GM19463 (cell line): Measurements from ENCODE around the gene PIGT.

ENCODE experiments used
- ATAC-seq: cut with Tn5 transposase; IDR thresholded peaks from one replicate; pipeline ENCODE4 v1.9.1; 2021; ENCODE audit warnings: mild to moderate bottlenecking, moderate library complexity; ENCODE audit not compliant: unreplicated experiment

PIGT gene

DNA sequence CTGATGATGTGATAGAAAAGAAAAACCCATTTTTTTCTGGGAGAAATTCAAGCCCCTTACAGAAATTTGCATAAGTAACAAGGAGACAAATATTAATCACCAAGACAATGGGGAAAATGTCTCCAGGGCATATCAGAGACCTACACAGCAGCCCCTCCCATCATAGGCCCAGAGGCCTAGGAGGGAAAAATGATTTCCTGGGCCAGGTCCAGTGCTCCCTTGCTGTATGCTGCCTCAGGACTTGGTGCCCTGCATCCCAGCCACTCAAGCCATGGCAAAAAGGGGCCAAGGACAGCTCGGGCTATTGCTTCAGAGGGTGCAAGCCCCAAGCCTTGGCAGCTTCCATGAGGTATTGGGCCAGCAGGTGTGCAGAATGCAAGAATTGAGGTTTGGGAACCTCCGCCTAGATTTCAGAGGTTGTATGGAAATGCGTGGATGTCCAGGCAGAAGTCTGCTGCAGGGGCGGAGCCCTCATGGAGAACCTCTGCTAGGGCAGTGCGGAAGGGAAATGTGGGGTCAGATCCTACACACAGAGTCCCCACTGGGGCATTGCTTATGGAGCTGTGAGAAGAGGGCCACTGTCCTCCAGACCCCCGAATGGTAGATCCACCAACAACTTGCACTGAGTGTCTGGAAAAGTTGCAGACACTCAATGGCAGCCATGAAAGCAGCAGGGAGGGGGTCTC is 15.5 kb upstream of the PIGT start:
- no peak for ATAC-seq

DNA sequence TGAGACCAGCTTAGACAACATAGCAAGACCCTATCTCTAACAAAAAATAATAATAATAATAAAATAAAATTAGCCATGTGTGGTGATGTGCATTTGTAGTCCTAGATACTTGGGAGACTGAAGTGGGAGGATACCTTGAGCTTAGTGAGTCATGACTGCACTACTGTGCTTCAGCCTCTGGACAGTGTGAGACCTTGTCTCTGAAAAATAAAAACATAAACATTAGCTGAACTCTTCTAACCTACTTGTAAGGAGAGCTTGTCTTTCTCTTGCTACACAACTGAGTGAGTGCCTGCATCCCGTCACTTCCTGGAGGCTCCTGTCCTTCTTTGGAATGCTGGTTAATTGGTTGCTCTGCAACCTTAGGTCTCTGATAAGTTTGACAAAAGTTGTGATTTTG is 13.0 kb upstream of the PIGT start:
- ATAC-seq = no peak

DNA sequence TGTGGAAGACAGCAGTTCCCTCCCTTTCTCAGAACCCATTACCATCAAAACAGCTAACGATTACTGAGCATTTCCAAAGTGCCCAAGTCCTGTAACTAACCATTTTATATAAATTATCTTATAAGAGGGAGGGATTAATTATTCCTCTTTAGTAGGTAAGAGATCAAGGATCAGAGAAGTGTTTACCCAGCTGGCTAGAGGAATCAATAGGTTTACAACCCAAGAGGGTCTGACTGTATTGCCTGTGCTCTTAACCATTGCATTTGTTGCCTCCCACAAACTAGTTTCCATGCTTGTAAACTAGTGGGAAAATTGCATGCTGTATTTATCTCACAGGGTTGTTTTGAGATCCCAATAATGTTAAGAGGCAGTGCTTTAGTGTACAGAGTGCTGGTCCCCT is 11.5 kb upstream of the PIGT start:
- no peak for ATAC-seq

DNA sequence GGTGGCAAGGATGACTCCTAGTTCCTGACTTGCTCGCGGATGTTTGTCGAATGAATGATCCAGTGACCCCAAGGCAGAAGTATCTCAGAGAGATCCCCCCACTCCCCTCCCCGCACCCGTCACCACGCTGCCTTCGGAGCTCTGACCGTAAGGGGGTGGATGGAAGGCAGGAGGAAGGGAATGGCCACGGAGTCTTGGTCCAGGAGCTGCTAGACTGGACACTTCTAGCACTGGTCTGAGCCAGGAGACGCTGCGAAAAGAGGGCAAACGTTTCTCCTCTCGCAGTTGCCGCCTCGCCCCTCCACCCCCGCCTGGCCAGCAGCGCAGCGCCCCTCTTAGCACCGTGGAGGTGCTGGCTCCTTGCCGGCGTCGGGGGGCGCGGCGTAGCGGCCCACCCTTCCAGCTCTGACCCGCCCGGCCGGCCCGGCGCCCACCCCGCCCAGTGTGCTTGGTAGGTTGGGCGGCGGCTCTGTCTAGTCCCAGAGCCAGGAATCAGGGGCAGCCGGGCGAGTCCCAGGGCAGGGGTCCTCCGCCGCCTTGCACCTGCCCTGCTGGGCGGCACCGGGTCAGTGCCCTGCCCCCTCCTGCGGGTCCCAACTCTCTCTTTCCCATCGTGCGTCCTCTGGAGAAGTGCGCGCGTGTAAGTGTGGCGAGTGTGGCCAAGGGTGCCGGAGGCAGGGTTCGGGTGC is 10.2 kb upstream of the PIGT start:
- no peak for ATAC-seq

DNA sequence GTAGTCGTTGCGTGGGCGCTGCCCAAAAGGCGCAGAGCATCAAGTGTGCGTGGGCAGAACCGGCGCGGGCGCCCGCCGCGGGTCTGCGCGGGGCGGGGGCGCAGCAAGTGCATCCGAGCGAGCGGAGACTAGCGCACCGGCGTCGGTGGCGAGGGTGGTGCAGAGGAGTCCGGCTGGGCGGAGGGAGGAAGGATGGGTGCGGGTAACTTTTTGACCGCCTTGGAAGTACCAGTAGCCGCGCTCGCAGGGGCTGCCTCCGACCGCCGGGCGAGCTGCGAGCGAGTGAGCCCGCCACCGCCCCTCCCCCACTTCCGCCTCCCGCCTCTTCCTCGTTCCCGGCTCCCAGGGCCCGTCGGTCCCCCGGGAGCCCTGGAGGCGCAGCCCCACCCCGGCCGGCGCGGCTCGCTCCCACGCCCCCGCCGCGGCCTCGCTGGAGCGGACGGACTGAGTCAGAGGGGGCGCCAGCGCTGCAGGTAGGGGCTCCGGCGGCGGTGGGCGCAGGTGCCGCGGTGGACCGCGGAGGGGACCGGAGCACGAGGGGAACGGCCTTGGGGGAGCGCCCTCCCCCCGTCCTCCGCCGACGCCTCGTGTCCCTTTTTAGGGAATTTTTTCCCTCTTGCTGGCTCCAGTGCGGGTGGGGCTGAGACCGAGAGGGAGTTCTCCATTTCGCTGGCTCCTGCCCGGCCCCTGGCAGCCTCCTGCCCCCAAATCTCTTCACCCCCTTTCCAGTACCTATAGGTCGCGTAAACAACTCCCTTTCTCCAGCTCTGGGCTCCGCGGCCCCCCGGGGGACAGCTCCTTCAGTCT is 9.5 kb upstream of the PIGT start:
- no peak for ATAC-seq

DNA sequence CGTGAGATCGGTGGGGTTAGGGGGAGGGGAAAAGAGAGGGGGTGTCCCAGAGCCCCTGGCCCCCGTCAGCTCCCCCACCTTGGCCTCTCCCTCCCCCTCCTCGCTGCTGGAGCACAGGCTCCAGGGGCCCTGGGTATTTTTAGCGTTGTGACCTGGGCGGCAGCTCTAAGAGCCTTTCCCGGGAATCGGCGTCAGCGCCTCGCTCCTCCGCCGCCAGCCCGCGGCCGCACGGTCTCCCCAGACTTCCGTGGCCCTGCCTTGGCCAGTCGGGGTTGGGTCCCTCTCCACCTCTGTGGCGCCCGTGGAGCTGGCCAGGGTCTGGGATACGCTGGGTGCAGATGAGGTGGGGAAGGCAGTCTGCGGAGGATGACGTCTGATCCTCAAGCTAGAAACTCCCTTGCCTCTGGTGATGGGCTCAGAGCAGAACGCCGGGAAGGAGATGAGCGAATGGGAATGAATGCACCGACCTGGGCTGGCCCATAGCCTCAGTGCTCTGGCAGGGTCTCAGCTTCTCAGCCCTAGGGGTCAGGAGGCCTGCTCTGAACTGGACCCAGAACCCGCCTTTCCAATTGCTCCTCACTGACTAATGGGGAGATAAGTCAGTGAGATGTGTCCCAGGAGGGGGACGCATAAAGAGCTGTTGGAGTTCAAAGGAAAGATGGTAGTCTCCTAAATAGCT is 8.7 kb upstream of the PIGT start:
- ATAC-seq = no peak

DNA sequence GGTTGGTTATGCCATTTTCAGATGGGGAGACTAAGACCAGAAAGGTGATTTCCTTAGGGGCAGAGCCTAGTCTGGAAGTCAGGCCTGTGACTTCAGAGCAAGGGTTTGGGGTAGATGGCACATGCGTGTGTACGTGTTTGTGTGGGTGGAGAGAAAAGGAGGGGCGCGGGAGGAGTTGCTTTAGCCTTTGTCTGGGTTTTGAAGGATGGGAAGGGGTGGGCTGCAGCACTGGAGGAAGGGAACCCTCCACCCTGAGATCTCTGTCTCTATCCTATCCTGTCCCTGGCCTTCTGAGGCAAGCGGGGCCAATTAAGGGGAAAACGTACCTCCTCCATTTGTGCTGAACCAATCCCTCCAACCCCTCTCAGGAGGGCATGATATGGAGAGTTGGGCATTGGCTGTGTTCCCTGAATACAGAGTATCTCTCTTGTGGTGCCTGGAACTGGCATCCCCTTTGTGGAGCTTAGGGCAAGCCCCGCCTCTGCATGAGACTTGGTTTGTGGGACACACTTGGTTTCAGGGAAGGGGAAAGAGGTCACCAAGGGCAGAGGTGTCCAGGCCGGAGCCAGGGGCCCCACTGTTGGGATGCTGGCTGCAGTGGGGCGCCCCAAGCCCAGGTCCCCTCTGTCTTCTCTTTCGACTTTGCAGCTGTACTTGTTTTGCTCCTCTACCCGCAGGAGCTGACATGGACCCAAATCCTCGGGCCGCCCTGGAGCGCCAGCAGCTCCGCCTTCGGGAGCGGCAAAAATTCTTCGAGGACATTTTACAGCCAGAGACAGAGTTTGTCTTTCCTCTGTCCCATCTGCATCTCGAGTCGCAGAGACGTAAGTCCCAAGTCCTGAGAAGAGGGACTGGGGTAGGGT is 7.9 kb upstream of the PIGT start, which contains the start of gene DBNDD2:
TSS of gene DBNDD2 (plus strand) at position 507 of the 863 bp plus-strand sequence. CDS start at position 686, 179 bp downstream.
- ATAC-seq = no peak

DNA sequence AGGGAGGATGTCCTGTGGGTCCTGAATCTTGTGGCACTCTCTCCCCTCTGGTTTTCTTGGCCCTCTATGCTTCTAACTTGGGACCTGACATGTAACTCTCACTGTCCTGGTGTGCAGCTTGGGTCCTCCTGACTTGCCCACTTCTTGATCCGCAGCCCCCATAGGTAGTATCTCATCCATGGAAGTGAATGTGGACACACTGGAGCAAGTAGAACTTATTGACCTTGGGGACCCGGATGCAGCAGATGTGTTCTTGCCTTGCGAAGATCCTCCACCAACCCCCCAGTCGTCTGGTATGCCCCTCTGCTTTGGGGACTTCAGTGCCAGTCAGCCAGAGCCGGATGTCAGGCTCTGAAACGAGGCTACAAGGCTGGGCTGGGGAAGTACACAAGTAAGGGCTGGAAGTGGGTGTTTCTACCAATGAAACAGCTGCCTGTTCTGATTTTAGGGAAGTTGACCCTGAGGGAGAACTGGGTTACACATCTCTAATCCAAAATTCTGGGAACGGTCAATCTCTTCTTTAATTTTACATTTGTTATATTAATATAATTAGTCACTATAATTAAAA is 7.2 kb upstream of the PIGT start:
- no peak for ATAC-seq

DNA sequence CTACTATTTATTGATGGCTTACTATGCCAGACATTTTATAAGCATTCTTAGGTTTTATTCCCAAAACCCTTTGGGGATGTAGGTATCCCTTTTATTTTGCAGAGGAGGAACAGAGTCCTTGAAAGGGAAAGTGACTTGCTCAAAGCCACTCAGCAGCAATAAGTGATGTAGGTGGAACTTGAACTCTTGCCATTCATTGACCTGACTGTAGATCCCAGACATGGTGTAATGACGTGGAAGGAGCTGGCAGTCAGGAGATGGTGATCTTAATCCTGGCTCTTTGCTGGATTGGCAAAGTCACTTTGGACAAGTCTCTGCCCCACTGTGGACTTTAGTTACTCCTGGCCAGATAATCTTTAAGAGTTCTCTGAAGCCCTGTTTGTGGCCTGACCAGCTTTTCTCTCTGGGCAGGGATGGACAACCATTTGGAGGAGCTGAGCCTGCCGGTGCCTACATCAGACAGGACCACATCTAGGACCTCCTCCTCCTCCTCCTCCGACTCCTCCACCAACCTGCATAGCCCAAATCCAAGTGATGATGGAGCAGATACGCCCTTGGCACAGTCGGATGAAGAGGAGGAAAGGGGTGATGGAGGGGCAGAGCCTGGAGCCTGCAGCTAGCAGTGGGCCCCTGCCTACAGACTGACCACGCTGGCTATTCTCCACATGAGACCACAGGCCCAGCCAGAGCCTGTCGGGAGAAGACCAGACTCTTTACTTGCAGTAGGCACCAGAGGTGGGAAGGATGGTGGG is 6.2 kb upstream of the PIGT start:
- ATAC-seq = no peak

DNA sequence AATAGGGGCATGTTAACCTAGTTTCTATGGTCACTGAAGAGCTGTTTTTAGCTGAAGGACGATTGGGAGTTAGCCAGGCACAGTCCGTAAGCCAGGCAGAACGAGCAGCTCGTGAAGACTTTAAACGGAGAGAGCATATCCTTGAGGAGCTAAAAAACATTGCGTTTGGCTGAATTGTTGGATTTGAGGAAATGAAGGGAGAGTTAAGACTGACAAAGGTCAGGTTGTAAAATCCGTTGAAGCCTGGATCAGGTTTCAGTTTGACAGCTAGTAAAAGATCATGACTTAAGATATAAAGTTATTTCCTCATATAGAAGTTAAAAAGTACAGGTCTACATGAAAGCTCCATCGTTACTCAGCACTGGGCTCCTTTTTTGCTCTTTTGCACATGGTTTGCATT is 5.1 kb upstream of the PIGT start:
- no peak for ATAC-seq

DNA sequence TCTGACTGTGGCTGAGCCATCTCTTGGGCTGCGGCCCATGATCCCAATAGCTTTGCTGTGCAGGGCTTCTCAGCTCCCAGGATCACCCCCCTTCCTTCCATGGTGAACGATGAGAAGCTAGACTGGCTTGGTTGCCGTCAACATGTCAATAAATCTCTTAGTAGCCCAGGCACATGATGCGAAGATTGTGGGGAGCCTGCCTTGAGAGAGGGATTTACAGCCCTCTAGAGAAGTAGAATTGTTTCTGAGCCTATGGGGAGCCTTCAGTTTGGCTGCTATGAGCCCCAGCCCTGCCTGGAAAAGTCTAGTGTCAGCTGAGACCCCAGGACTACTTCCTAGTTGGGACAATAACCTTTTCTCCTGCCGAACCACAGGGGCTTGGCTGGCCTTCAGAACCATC is 3.3 kb upstream of the PIGT start:
- ATAC-seq = no peak

DNA sequence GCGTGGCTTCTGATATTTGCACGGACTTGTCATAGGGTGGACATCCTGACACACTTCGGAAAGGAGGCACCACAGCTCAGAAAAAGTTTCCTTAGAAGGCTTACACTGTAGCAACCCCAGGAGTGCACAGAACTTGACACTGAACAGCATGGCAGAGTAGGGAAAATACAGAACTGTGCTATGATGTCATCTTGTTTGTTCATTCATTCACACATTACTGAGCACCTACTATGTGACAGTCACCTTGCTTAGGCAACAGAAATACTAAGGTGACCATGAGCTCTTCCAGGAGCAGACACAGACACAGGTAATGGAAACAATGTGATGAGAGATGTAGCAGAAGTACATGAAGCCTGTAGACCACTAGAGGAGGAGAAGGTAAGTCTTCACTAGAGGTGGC is 2.5 kb upstream of the PIGT start:
- no peak for ATAC-seq

DNA sequence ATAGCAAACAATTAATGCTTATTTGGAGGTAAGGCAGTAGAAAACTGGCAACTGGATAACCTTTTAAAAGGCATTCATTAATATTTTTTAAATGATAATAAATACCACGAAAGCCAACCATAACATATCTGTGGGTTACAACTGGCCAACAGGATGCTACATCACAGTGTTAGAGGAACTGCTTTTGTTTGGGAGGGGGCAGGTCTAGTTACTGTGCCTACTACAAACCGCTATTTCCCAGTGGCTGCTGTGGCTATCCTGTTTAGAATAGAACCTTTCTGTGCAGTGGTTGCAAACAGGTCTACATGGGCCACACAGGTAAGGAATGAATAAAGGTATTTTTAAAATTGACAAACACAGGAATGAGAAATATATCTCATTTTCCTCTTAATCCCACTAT is 976 bp downstream of the PIGT start:
- ATAC-seq = no peak

DNA sequence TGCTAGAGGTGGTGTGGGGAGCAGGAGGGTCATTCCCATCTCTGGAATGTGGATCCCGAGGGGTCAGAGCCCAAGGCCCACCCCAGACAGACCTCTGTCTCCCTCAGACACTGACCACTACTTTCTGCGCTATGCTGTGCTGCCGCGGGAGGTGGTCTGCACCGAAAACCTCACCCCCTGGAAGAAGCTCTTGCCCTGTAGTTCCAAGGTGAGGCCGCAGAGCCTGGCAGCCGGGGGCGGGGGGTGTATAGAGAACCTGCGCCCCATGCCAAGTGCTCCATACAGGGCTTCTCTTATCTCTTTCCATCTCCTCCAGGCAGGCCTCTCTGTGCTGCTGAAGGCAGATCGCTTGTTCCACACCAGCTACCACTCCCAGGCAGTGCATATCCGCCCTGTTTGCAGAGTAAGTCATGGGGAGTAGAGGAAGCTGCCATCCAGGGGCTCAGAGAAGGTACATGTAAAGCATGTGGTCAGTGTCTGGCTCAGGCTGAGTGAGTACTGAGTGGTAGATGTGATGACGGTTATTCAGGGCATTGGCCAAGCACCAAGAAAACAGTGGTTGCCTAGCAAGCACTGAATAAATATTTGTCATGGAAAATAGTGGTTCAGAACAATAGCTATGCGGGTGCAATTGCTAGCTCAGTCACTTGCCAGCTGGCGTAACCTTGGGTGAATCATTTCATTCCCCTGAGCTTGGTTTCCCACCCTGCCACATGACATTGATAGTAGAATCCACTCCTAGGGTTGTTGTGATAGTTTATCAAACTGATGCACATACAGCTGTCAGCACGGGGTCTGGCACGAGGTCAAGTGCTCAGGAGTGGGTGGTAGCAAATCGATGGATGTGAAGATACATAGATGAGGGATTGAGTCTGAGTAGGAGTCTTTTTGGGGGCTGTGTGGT is 3.5 kb downstream of the PIGT start:
- ATAC-seq = peak; percentile 74

DNA sequence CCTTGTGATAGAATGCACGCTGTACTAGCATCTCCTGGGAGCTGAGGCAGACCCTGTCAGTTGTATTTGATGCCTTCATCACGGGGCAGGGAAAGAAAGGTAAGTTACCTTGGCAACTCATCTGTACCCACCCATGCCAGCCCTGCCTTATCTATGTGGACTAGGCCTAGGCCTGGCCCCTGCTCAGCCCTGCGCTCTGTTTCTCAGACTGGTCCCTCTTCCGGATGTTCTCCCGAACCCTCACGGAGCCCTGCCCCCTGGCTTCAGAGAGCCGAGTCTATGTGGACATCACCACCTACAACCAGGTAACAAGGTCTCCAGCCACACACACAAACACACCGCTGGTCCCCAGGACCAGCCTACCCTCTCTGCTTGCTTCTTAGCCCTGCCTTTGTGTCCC is 4.2 kb downstream of the PIGT start:
- ATAC-seq = no peak

DNA sequence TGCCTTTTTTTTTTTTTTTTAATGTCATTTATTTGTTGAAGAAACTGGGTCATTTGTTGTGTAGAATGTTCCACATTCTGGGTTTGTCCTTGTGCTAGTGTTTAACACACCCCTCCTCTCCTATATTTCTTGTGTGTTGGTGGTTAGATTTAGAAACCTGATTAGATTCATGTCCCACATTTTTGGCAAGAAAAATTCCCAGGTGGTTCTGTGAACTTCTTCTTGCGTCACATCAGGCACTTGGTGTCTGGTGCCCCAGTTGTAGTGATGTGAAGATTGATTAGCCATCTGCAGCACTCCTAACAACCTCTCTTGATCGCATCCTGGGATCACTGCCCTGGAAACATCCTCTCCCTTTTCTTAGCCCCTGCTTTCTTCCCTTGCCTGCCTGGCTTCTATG is 7.8 kb downstream of the PIGT start:
- no peak for ATAC-seq

DNA sequence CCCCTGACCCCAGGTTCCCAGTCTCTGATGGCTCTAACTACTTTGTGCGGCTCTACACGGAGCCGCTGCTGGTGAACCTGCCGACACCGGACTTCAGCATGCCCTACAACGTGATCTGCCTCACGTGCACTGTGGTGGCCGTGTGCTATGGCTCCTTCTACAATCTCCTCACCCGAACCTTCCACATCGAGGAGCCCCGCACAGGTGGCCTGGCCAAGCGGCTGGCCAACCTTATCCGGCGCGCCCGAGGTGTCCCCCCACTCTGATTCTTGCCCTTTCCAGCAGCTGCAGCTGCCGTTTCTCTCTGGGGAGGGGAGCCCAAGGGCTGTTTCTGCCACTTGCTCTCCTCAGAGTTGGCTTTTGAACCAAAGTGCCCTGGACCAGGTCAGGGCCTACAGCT is 9.6 kb downstream of the PIGT start:
- no peak for ATAC-seq

DNA sequence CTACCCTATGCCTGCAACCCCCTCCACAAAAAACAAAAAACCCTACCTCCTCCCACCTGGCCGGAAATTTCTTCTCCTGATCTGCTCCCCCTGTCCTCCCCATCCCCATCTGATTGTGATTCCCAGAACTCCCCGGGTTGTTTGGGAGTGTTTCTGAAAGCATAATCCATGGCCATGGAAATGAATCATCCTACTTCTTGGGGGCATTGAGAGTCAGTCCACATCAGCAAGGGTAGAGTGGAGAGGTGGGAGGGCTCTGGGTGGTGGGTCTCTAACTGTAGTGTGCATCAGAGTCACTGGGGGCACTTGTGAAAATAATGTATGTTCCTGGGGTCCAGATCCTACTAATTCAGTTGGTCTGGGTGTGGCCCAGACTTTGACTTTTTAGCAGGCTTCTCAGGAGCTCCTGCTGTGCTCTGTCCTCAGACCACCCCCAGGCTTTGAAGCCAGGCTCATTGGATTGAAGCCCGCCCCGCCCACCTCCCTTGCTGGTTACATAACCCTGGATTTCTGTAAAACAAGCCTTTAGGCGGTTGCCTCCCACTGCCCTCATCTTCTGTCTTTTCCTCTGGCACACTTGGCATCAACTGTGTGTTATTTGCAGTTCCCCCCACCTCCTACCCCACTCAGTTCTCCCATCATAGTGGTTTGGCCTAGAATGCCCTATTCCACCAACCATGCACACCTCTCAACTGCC is 10.5 kb downstream of the PIGT start:
- ATAC-seq = no peak
